HFF-Myc (cell line): ENCODE results near the gene RASSF7.

Source experiments
- DNase-seq: peaks from one replicate; pipeline ENCODE4 v3.0.0-alpha.2; 2011; ENCODE audit warnings: low read depth; ENCODE audit errors: extremely low read depth
- H3K4me3 ChIP-seq: replicated peaks from 2 replicates; pipeline ENCODE4 v1.5.1; 2011; ENCODE audit warnings: low read depth, mild to moderate bottlenecking, control low read depth, low read length
- TF ChIP-seq, protein P1 (sequence below): IDR thresholded peaks from 2 replicates; pipeline ENCODE4 v1.5.1; 2012; ENCODE audit warnings: mild to moderate bottlenecking, low read depth, low read length, control low read depth; ENCODE audit errors: missing control alignments

Gene RASSF7

GRCh38 chr11:592501-592900 lies 31.7 kb downstream of the RASSF7 start:
- no peak overlapping the region for H3K4me3 ChIP-seq
- no peak for DNase-seq
- TF ChIP-seq, protein P1, sequence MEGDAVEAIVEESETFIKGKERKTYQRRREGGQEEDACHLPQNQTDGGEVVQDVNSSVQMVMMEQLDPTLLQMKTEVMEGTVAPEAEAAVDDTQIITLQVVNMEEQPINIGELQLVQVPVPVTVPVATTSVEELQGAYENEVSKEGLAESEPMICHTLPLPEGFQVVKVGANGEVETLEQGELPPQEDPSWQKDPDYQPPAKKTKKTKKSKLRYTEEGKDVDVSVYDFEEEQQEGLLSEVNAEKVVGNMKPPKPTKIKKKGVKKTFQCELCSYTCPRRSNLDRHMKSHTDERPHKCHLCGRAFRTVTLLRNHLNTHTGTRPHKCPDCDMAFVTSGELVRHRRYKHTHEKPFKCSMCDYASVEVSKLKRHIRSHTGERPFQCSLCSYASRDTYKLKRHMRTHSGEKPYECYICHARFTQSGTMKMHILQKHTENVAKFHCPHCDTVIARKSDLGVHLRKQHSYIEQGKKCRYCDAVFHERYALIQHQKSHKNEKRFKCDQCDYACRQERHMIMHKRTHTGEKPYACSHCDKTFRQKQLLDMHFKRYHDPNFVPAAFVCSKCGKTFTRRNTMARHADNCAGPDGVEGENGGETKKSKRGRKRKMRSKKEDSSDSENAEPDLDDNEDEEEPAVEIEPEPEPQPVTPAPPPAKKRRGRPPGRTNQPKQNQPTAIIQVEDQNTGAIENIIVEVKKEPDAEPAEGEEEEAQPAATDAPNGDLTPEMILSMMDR: no peak

GRCh38 chr11:592918-593317 lies 32.1 kb downstream of the RASSF7 start:
- DNase-seq: no peak
- no peak overlapping the region for H3K4me3 ChIP-seq
- TF ChIP-seq, protein P1: no peak

DNA sequence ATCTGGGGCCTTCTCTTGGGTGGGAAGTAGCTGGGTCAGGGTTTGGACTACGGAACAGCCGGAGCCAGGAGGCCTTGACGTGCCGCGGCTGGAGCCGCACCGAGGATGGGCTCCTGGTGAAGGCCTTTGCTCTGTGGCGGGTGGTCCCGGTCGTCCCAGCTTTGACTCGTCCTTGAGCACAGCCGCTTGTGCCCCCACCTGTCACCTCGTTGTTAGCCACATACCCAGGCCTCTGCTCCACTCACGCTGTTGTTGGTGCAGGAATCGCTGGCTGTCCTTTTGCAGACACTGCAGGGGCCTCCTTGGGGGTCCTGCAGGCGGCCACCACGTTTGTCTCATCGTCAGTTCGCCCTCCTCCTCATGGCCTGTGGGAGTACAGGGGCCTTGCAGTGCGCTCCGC lies 32.6 kb downstream of the RASSF7 start:
- no peak for DNase-seq
- H3K4me3 ChIP-seq: no peak overlapping the region
- TF ChIP-seq, protein P1: no peak

DNA sequence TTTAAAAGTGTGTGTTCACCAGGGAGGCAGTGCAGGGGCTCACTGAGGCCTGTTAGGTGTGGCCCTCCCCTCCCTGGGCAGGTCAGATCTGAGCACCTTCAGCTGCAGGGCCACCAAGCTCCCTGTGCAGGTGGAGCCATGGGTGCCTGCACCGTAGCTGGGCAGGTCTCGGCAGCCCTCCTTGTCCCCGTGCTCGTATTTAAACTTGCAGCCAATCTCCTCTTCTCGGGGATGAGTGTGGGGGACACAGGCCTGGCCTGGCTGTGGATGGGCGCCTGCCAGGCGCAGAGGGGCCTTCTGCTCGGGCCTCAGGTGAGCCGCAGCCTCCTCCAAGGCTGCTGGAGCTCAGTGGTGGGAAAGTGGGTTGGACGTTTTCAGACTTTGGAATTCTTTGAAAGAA lies 34.6 kb downstream of the RASSF7 start:
- H3K4me3 ChIP-seq: no peak overlapping the region
- DNase-seq: no peak
- TF ChIP-seq, protein P1: no peak

GRCh38 chr11:596374-596773 lies 35.6 kb downstream of the RASSF7 start:
- H3K4me3 ChIP-seq: no peak overlapping the region
- no peak for DNase-seq
- TF ChIP-seq, protein P1: no peak

GRCh38 chr11:597166-597725 lies 36.5 kb downstream of the RASSF7 start:
- no peak for DNase-seq
- TF ChIP-seq, protein P1: no peak
- H3K4me3 ChIP-seq: no peak overlapping the region
